Fibroblast of mammary gland (primary cell): ENCODE data around the gene LIG4.
"Not testable (repeated sequence)": the region's sequence is repeated elsewhere in the genome, so short reads cannot be mapped to it uniquely, and the experiment has no call there.

Experiments
- DNase-seq: peaks from one replicate; pipeline ENCODE4 v3.0.0-alpha.2; 2010; ENCODE audit warnings: low read depth
- H3K4me3 ChIP-seq: 2 replicates; pipeline ENCODE4 v1.5.1; 2011; ENCODE audit warnings: low read depth, mild to moderate bottlenecking, low read length, moderate library complexity; ENCODE audit not compliant: control insufficient read depth
- CTCF ChIP-seq: conservative IDR thresholded peaks from 2 replicates; pipeline ENCODE4 v1.5.1; 2011; ENCODE audit warnings: low read depth, low read length, inconsistent platforms; ENCODE audit not compliant: control insufficient read depth, insufficient read depth

Gene LIG4

DNA sequence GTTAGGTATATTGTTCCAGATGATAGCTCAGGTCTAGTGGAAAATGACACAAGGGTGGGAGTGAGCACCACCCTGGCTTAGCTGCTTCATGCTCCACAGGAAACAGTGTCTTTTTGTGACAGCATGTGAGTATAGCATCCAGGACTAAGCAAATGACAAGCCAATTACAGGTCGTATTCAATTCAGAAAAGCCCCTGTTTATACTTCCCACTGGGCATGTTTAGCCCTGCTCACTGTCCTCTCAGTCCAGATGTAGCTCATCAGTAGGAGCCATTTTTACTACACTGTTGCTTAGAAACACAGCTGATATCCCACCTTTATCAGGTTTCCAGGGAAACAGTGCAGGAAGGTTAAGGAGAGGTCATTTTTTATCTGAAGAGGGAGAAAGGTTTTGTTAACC is 10.8 kb upstream of the LIG4 start:
- DNase-seq = no peak
- no peak overlapping the region for H3K4me3 ChIP-seq
- TF ChIP-seq CTCF = no peak

DNA sequence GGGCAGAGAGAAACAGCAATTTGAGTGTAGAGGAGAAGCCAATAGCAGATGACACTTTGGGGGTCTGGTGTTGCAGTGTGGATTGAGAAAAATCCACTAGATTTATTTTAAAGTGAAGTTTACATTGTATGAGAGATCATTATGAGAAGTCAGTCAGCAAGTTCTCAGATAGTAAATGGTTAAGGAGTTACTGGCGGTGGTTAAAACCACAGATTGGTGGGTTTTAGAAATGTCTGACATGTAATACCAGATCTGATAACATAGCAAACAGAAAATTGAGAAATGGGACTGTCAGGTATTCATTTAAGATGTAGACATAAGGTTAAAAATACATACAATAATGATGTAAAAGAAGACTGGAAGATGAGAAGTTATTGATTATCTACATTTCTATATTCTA is 10.1 kb upstream of the LIG4 start:
- no peak for TF ChIP-seq CTCF
- no peak for DNase-seq

DNA sequence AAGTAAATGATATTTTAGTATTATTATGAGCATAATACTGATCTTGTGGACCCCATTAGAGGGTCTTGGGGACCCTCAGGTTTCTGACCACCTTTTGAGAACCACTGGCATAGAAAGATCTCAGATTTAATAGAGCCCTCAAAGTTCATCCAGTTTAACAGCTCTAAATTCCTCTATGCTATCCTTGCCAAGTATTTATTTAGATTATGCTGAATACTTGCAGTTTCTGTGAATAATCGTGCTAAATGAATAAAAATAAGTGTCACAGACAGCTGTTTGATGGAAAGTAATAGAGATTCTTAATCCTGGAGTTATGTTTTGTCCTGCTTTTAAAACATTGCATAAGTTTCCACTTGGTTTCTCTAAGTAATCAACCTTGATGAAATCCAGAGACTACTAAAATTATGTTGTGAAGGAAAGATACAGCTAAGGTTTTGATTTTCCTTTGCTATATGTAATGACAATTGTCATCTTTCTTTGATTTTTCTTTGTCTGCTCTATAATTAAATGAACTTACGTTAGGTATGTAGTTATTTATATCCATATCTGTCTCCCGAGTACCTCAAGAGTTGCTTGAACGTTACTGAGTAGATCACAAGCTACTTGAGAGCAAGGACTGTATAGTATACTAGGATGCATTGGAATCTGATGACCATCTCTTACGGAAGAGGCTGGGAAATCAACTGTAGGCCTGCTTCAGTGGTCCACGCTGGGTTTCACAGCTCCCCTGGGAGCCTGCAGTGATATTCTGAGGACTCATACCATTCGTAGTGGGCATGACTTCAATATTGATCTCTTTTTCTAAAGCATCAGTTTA is 8.6 kb upstream of the LIG4 start:
- no peak overlapping the region for H3K4me3 ChIP-seq
- DNase-seq = no peak
- TF ChIP-seq CTCF = no peak

More for the DNA sequence above, 10.1 kb upstream of the LIG4 start:
- no peak overlapping the region for H3K4me3 ChIP-seq

DNA sequence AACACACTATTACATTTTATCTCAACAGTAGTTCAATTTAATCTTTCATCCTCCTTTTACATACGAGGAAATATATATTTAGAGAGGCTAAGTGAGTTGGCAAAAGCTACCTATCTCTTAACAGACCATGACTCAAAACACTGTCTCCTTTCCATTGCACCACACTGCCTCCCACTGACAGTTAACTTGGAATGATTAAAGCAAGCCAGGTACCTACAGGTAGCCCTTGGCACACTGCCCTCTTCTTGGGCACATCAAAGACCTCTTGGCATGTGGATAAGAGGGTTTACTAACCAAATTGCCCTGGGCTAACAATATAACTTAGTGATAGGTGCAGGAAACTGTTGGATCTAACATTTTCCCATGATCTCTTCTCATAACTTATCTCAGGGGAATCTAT is 4.7 kb upstream of the LIG4 start:
- no peak for TF ChIP-seq CTCF
- no peak for DNase-seq
- no peak overlapping the region for H3K4me3 ChIP-seq

DNA sequence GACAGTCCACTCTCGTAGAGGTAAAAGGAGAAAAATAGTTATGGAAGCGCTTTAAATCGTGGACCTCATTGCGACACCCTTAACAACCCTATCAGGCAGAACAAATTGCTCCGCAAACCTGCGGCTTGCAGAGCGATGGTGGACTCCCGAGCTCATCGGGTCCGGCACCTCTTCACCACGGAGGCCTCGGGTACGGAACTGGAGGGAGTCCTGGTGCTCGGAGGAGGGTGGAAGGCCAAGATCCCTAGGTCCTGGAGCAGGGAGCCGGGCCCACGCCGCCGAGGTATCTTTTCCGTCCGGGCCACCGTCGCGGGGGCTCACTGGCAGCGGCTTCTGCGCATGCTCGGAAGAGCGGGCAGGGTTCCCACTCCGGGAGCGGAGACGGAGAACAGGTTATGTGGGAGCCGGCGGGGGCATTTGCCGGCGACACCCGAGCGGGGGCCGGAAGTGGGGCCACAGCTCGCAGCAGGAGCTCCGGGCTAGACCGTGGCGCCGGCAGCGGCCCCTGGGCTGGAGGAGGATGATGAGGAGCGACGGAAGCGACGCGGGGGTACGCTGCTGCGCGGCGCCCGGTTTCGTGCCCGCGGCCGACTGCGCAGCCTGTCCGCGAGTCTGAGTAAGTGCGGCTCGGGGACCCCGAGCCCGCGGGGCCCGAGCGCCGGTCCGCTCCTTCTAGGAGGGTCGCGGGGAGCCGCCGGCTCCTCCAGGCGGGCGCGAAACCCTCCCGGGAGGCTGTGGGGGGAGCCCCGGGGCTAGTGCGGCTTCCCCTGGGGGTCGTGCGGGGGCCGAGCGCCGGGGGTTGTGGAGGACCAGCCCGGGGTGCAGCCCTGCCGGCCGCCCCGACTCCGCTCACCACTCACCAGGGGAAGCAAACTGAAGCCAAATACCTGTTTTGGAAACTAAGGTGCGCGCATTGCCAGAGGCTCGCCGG is 3.0 kb upstream of the LIG4 start, which contains the start of gene ABHD13:
Gene ABHD13, plus strand, starts transcription at position 349 of the 931 bp plus-strand sequence. CDS start 10,827 bp downstream, outside the sequence.
- no peak for TF ChIP-seq CTCF
- DNase-seq = peak; percentile 88

GRCh38 chr13:108217307-108218043 is 2.1 kb upstream of the LIG4 start:
- DNase-seq = not testable (repeated sequence)

More for the DNA sequence above, 3.0 kb upstream of the LIG4 start, which contains the start of gene ABHD13:
- H3K4me3 ChIP-seq = peak within 1 kb of the TSS; percentile 83

More at GRCh38 chr13:108217307-108218043, 2.1 kb upstream of the LIG4 start:
- peak overlapping the region; percentile 83 for H3K4me3 ChIP-seq
